SH-SY5Y (cell line): Measurements from ENCODE around the gene CTNND2.

Source experiments
- GATA2 ChIP-seq: IDR thresholded peaks from 2 replicates; pipeline ENCODE4 v1.6.1; 2011; ENCODE audit warnings: mild to moderate bottlenecking, low read depth, low read length
- GATA3 ChIP-seq: IDR thresholded peaks from 2 replicates; pipeline ENCODE4 v1.6.1; 2011; ENCODE audit warnings: low read depth, mild to moderate bottlenecking, low read length, moderate library complexity

GRCh38 chr5:11172484-11172883, 731.8 kb downstream of the CTNND2 start:
- TF ChIP-seq GATA2 (no peak), GATA3 (no peak)
